Retina (tissue), 1 donor: ENCODE measurements around the gene RFC3.
"Not testable (repeated sequence)": the region's sequence is repeated elsewhere in the genome, so short reads cannot be mapped to it uniquely, and the experiment has no call there.

Source experiments
- DNase-seq: peaks from one replicate; pipeline ENCODE4 v3.0.0-alpha.2; 2016

RFC3 gene, protein sequence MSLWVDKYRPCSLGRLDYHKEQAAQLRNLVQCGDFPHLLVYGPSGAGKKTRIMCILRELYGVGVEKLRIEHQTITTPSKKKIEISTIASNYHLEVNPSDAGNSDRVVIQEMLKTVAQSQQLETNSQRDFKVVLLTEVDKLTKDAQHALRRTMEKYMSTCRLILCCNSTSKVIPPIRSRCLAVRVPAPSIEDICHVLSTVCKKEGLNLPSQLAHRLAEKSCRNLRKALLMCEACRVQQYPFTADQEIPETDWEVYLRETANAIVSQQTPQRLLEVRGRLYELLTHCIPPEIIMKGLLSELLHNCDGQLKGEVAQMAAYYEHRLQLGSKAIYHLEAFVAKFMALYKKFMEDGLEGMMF

DNA sequence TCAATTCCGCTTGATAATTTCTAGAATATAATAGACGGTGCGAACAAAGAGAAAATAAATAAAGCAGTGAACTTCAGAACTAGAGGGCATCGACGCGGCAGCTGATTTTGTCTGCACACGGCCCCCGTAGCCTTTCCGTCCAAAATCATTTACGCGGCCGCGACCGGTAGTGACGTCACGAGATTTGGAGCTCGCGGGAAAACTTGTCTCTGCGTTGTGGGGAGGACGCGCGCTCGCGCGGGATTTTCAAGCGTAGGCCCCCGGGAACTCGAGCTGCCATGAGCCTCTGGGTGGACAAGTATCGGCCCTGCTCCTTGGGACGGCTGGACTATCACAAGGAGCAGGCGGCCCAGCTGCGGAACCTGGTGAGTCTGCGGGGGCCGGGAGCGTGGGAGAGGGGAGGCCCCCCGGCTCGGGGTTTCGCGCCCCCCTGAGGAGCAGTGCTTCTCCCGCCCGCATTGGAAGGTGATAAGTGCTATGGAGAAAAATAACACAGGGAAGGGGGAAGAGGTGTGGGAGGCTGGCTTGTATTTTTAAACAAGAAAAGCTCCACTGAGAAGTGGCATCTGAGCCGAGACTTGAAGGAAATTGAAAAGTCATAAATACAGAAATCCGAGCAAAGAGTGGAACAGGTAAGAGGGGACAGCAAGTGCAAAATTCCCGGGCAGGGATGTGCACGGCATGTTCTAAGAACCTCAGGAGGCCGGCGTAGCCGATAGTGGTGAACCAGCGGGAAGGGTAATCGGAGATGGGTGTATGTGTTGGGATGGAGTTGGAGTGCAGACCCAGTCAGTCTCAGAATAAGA is at the start of gene RFC3:
Gene RFC3 (plus strand): TSS at position 249 of the 806 bp plus-strand sequence. CDS start 30 bp downstream, at position 279.
- DNase-seq, result peak; percentile 96

DNA sequence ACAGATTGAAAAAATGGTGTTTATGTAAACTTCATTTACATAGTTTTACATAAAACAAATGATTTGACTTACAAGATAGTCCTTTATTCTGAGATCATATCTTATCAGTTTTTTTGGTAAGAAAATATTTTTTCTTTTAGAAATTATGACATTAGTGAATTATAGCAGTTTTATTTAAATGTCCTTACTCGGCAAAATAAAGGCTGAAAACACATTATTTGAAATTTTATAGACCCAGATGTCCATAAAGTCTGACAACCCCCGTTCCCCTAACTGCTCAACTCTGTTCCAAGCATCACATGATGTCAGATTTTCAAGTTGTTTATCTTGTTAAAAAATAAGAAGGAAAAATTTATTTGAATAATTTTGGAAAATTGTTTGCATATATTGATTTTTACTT is 46.7 kb upstream of the RFC3 start:
- no peak for DNase-seq

DNA sequence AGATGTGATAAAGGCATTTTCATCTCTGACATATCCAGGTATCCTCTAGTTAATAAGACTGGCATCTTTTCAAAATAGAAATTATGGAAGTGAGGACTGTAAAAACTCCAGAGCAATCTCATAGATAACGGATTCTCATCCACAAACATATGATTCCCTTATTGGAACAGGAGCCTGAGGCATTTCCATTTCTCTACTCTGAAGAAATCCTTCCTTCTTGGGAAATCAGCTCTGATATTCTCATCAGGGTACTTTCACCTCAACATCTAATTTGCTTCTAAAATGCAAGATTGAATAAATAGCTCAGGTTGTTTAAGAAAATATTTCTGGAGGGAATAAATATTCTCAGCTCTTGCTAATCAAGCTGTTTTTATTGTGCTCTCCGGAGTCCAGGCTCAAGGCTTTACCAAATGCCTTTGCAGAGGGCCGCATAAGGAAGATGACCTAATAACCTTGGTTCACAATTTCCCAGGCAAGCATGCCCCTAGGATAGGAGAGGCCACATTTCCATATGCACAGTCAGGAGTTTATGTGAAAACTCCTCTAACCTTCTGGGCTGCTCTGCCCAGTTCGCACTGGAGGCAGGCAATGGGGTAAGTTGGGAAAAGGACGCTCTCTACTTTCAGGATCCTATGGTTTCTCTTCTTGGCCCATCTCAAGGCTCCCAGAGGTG is 44.0 kb upstream of the RFC3 start:
- no peak for DNase-seq

DNA sequence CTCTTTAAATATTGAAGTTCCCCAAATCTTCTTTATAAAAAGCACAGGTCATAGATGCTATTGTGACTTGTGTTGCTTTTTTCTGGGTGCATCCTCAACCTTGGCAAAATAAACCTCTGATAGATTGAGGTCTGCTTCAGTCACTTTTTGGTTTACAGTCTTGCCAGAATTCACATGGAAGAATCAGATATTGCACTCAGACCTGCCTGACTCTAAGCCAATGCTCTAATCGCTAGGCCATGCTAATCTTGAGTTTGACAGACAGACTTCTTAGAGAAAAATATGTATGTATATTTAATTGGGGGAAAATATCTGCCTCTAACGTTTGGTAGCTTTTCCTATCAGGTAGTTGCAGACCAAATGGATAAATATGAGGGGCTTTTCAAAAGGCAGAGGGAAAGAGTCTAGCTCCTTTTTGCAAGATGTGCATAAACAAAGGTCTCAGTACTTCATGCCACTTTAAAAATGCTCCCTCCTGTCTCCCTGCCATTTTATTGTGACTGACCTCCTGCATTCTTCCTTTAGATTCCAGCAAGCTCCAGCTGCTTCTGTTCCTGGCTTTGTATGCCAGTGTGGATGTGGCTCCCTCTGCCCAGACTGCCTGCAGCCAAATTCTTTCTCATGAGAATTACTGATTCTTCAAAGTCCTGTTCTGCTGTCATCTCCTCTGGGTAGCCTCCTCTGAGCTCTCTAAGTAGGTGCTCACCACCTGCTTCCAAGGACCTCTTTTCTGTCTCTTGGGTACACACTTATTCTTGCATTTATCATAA is 42.4 kb upstream of the RFC3 start:
- DNase-seq, result no peak

DNA sequence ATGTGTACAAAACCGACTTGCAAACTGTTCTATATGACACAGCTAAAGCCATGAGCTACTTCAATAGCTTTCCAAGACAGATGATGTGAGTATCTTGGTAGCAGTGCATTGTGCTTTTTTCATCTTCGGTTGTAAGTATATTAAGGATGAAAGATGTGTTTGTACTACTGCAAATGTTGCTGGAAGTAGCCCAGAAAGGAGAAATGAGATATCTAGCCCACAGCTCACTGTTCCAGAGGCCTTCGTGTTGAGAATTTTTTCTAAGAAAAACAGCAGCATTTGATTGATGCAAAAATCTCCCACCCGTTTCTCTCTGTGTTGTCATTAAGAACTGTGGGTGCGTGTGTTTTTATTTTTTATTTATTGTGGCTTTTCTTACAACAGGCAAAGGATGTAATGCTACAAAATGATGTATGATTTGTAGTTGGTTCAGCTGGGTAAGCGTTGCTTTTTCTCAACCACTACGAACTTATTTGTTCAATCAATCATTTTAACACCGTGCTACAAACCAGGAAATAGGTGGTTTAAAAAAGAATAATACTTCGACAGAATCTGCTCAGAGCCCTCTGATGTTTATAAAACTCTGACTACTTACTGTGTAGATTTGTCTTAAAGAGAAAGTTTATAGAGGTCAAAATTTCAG is 41.6 kb upstream of the RFC3 start:
- DNase-seq, result no peak

DNA sequence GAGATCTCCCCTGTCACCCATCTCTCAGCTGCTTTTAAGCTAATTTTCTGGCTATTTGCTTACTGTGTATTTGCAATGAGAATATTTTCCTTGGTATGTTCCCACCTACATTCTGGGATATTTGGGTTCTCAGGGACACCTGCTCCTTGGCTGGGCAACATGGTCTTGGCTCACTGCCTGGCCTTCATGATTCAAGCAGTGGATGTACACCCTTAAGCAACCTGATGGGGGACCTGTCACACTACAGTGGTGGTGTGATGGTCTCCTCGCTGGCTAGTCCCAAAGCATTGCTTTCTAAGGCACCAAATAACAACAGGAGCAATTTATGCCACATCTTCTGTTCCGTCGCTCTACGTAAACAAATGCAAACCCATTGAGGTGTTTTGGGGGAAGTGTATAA is 35.3 kb upstream of the RFC3 start:
- DNase-seq, result no peak

DNA sequence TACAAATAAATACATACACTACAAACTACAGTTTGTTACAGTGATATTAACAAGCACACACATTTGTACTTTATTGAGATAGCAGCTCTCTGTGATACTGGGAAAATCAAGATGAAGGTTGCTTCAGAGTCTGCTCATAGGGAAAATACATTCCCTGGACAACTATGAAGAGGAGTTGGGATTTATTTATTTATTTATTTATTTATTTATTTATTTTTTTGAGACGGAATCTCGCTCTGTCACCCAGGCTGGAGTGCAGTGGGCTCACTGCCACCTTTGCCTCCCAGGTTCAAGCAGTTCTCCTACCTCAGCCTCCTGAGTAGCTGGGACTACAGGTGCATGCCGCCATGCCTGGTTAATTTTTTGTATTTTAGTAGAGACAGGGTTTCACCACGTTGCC is 34.7 kb upstream of the RFC3 start:
- not testable (repeated sequence) for DNase-seq

DNA sequence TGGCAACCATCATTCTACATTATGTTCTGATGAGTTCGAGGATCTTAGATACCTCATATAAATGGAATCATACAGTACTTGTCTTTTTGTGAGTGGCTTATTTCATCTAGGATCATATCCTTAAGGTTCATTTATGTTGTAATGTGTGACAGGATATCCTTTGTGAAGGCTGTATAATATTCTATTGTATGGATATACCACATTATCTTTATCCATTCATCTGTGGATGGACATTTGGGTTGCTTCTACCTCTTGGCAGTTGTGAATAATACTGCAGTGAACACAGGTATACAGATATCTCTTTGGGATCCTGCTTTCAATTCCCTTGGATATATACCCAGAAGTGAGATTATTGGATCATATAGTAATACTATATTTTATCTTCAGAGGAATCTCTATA is 33.2 kb upstream of the RFC3 start:
- DNase-seq, result no peak

DNA sequence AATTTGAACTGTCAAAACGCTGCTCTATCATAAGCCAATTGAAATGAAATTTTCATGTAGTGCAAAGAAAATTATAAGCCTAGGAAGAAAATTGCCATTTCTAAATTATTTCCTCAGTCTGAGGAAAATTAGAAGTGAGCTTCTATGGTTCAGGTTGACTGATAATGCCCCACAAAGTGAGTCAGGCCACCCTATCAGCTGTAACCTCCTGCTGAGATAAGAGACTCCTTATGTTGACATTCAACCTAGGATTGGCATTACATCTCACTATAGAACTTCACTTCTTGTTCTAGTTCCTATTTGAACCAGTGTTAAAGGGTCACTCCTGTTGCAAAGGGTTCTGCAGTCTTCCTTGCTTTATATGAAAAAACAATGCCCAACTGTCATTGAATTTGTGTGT is 32.6 kb upstream of the RFC3 start:
- no peak for DNase-seq

DNA sequence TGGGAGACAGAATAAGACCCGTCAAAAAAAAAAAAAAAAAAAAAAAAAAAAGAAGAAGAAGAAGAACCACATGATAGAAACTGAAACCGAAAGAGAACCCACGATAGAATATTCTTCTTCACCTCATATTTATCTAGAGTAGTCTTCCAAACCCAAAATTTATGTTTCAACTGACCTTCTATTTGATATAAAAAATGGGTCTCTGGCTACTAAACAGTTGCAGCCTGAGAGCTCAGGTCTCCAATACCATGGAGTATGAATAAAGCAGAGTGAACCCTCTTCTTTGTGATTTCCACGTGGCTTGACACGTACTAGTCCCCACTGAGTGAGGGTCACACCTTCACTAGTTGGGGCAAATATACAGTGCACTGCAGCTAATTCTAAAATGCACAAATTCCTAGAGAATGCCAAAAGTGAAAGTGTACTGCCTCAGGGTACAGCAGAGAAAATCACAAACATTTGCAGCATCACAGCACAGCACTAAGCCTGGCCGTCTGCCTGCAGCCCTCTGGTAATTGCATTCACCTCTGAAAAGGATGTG is 30.8 kb upstream of the RFC3 start:
- DNase-seq, result no peak

DNA sequence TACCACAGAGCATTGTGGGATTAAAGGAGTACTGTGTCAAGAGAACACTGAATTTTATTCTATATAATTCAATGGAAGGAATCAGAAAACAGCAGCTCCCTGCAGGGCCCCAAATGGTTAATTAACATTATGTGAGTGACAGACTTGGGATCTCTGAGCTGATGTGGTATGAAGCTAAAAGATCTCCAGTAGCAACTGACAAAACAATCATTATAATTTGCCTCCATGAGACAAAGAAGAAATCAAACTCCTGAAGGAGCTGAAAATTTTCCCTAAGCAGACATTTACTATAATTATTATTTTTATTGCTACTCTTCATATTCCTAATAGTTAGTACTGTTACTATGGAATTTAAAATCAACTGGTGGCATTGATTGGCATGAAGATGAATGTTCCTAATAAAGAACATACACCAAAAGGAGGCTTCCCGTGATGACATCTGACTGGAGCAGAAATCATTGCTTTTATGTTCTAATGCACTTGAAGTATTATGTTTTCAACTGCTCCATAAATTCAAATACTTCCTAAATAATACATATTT is 28.8 kb upstream of the RFC3 start:
- no peak for DNase-seq

DNA sequence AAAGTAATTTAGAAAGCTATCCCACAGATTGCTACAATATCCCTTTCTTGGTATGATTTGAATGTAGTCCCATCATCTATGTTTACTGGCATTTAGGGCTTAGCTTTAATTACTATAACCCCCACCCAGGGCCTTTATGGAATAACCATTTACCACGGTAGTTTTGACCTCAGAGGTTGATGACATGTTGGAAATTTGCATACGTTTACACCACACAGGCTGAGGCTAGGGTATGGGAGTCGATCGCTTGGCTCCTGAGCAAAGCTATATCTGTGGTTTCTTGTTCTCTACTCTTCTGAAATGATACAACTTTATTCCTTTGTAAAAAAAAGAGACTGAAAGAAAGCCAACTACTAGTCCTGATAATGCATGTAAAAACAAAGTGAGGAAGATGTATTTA is 28.2 kb upstream of the RFC3 start:
- DNase-seq, result no peak

DNA sequence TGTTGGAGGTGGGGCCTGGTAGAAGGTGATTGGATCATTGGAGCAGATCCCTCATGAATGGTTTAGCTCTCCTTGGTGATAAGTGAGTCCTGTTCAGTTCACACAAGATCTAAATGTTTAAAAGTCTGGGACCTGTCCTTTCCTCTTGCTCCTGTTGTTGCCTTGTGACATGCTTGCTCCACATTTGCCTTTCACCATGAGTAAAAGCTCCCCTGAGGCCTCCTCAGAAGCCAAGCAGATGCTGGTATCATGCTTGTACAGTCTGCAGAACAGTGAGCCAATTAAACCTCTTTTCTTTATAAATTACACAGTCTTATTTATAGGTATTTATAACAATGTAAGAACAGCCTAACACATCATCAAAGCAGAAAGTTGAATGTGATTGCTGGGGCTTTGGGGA is 24.2 kb upstream of the RFC3 start:
- no peak for DNase-seq

DNA sequence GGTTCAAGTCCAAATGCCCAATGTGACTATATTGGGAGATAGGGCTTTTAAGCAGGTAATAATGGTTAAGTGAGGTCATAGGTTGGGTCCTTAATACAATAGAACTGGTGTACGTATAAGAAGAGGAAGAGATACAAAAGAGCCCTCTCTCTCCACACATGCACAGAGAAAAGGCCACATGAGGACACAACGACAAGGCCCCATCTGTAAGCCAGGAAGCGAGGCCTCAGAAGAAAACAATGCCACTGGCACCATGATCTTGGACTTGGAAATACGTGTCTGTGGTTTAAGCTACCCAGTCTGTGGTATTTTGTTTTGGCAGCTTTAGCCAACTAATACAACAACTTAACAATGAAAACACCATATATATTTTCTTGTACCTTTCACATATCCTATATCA is 23.4 kb upstream of the RFC3 start:
- DNase-seq, result no peak

DNA sequence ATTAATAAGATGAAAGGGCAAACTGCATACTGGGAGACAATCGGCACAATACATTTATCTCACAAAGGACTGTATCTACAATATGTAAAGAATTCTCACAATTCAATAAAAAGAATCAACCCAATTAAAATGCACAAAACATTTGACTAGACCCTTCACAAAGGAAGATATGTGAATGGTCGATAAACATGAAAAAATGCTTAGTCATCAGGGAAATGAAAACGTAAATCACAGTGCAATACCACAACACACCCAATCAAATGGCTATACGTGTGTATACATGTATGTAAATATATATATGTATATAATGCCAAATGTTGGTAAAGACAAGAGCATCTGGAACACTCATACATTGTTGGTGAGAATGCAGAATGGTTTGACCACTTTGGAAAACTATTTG is 21.9 kb upstream of the RFC3 start:
- no peak for DNase-seq

DNA sequence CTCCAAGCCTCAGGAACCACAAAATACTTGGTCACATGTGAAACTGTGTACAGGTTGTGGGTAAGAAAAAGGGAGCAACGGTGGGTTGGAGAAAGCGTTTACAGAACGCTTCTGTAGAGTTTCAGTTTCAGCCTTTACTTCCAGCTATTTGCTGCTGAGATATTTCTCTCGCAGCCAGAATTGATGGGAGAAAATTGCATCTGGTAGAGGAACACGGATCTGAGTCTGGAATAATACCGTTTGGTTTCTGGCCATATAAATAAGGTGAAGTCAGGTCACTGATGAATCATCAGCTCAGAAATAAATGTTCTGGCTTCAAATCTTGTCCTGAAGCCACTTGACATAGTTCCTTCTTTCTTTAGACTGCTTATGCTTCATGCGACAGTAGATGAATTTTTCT is 20.3 kb upstream of the RFC3 start:
- no peak for DNase-seq

DNA sequence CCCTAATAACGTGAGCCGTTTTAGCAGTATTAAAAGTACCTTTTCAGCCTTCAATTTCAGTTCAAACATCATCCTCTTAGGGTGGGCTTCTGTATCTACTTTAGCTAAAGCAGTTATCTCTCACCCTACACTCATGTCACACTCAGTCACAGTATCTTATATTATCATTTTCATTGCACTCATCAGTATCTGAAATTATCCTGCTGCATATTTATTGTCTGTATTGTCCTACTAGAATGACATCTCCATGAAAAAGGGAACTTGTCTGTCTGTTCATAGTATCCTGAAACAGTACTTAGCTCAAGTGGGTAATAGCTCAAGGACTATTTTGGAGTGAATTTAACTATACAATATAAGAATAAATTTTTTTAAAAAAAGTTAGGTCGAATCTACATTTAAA is 19.9 kb upstream of the RFC3 start:
- DNase-seq, result no peak

DNA sequence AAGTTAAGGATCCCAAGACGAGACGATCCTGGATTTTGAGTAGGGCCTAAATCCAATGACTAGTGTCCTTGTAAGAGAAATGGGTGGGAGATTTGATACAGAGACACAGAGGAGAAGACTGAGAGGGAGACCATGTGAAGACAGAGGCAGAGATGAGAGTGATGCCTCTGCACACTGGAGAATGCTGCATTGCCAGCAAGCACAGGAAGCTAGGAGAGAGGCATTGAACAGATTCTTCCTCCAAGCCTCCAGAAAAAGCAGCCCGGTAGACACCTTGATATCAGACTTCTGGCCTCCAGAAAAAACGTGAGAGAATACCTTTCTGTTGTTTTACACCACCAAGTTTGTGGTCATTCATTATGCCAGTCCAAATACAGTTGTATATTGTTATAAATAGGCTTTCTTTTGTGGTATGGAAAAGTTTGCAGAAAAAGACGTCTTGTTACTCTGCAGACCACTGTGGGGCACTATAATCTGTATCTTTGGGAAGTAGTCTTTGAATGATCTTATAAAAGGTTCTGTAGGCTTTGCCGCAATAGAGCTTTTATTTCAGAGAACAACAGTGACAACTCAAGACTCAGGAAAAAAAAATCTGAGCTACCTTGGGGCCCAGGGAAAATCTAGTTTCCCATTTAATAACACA is 17.9 kb upstream of the RFC3 start:
- peak; percentile 21 for DNase-seq

DNA sequence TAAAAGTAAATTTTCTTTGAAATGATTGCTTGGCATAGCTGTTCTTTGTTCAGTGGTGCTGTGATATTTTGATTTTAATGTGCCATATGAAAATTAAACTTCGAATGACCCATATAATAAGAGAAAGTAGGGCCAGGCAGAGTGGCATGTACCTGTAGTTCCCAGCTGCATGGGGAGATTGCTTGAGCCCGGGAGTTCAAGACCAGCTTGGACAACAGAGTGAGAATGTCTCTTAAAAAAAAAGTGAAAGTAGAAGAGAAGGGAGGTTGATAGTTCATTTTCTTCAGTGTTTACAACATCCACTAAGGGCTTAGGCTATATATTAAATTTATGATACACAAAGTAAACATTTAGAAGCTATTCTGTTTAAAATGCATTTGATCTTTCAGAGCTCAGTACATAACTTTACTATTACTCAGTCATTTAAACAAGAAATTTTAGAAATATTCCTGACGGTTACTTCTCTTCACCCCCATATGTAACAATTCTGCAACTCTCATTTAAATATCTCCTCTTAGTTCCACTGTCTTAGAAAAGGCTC is 17.2 kb upstream of the RFC3 start:
- DNase-seq, result no peak

DNA sequence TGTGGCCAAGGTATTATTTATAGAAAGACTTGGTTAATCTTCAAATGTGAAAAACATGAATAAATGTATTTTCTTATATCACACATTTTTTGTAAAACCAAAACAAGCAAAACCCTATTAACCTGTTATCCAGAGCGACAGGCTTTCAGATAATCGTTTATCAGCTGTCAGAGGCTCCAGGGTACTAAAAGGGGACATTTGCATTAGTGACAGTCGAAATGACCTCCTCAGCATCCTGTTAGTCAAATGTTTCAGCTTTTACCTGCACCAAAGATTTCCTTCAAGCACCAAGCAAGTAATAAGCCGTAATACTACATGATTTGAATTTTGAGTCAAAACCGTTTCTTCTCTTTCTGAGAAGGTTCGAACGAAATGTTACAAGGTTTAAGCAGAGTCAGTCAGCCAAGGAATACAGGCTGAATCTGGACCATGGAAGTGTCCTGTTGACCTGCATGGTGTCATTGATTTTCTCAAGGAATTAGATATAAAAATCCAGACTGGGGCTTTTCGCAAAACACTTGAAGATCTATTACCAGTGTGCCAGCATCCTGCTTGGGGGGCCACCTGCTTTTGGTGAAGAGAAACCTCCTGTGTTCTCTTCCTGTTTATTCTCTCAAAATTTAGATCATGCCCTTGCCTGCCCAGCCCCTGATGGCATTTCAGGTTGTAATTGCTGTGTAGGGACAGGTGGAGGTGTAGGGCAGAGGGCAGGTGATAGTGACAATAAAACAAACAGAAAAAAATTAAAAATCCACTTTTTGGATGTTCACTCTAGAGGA is 11.3 kb upstream of the RFC3 start:
- DNase-seq, result no peak
